ENCODE measurements around the gene NYAP2. TPM values are rescaled to one million over a fixed set of nuclear protein-coding genes. Genes with fewer than 3 reads are reported as not detected.

Gene NYAP2
- total RNA-seq, 2 experiments from 2014 or later = 0.06 TPM; not detected in 1

DNA sequence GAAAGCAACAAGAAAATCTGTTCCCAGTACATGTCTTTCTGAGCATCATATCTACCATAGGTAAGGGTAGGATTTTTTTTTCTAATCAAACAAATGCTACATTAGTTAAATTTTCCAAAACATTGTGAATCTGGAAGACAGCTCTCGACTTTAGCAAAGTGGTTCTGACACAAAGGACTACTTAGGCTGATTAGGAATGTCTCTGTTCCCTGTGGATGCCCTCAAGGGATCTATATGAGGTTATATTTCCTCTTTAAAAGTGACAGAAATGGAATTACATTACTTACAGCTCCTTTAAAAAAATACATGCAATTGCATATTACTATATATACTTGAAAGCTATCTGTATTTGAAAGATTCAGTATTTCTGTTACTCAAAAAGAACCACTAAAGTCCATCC is 15.4 kb downstream of the NYAP2 start:
- H3K27ac Mint-ChIP-seq = no peak overlapping the region
- no peaks in the 10 kb centered on the region for H3K9me3 Mint-ChIP-seq
- no peak overlapping the region for H3K4me3 Mint-ChIP-seq
- no peaks in the 10 kb centered on the region for H3K4me1 Mint-ChIP-seq
- H3K36me3 Mint-ChIP-seq = no peaks in the 10 kb centered on the region
- H3K27me3 Mint-ChIP-seq = peaks cover 11% of the 10 kb centered on the region
- DNase-seq = no peak

DNA sequence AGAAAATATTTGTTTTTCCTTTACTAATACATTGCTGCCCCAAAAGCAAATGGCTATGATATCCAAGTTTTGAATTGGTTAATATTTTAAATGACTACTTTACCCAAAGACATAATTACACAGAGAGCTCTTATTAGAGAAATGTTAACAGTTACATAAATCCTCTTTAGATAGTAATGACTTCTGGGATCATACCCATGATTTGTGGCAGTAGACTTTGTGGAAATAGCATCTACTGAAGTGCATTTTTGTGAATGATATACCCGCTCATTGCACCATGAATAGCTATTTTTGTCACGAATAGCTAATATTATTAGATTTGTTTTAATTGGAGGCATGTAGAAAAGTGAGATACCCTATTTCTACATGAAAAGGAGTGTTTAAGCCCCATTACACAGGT is 15.8 kb downstream of the NYAP2 start:
- Mint-ChIP-seq H3K36me3 (no peaks in the 10 kb centered on the region), H3K4me1 (no peaks in the 10 kb centered on the region), H3K27ac (no peak overlapping the region), H3K27me3 (peaks cover 11% of the 10 kb centered on the region), H3K9me3 (no peaks in the 10 kb centered on the region), H3K4me3 (no peak overlapping the region)
- DNase-seq = no peak

DNA sequence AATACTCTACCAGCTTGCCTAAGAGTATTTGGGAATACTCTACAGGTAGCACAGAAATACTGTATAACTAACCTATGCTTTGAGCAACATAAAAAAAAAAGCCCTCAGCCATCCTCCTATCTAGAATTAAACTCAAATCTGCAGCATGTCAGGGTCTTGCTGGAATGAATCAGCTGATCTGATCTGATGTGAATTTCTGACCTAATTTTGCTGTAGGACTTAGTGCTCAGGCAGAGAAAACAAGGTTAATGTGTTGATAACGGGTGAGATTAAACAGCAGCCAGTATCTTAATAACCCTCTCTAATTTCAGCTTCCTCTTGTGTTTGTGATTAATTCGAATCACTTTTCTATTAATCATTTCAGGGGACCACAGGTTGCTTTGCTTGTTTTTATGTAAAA is 16.3 kb downstream of the NYAP2 start:
- H3K27ac Mint-ChIP-seq = no peak overlapping the region
- no peak for DNase-seq
- no peaks in the 10 kb centered on the region for H3K9me3 Mint-ChIP-seq
- H3K36me3 Mint-ChIP-seq = no peaks in the 10 kb centered on the region
- H3K27me3 Mint-ChIP-seq = peaks cover 11% of the 10 kb centered on the region
- H3K4me3 Mint-ChIP-seq = no peak overlapping the region
- H3K4me1 Mint-ChIP-seq = no peaks in the 10 kb centered on the region

DNA sequence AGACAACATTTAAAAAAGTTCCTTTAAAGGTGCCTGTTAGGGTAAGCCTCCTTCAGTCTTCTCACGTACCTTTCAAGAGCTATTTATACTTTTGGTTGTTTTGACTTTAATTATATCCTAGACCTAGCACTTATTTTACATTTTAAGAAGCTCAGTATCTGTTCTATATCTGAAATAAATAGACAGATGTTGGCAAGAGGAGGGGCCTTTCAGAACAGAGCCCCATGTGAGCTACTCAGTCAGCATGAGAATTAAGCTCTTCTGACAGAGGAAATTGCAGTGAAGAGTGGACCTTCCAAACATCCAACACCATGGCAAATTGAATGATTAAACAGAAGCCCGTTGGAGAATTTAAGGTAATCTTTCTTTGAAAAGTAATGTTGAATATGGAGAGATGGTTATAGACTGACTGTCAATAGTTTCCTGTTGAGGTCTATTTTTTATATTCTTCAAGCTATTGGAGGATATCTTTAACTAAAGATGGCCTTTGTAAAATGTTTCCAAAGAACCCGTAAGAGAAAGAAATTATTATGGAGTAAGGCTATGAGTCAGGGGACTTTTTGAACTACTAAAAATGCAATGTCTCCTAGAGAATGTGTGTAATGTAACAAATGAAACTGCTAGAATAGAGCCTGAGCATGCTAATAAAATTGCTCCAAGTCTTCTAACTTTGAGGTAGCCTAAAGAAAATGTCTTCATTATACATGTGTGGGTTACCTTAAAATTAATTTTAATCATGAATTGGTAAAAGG is 17.3 kb downstream of the NYAP2 start:
- peaks cover 3% of the 10 kb centered on the region for H3K27me3 Mint-ChIP-seq
- H3K36me3 Mint-ChIP-seq = no peaks in the 10 kb centered on the region
- H3K4me3 Mint-ChIP-seq = no peak overlapping the region
- no peaks in the 10 kb centered on the region for H3K9me3 Mint-ChIP-seq
- no peak for DNase-seq
- H3K27ac Mint-ChIP-seq = no peak overlapping the region
- no peaks in the 10 kb centered on the region for H3K4me1 Mint-ChIP-seq

- no peaks in the 10 kb centered on the region for H3K4me1 Mint-ChIP-seq
- DNase-seq = no peak
- H3K36me3 Mint-ChIP-seq = no peaks in the 10 kb centered on the region
- no peak overlapping the region for H3K27ac Mint-ChIP-seq
- no peaks in the 10 kb centered on the region for H3K9me3 Mint-ChIP-seq
- H3K4me3 Mint-ChIP-seq = no peak overlapping the region
- peaks cover 3% of the 10 kb centered on the region for H3K27me3 Mint-ChIP-seq
Measured at GRCh38 chr2:225419033-225419432, 19.5 kb downstream of the NYAP2 start.

DNA sequence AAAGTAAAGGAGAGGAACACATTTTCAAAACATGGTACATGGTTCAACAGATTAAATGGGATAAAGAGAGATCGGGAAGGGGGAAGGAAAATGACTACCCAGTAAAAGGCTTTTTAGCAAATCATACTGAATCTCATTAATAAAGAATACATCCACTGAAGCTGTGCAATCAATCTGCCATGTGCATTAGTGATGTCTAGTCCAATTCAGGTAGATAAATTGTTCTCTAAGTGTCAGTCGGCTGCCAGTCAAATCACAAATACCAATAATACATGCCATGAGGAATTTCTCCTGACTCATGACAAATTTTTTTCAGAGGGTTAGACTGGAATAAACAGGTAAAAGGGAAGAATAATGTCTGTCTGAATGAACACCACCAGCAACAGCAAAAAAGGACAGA is 22.6 kb downstream of the NYAP2 start:
- Mint-ChIP-seq H3K36me3 (no peaks in the 10 kb centered on the region), H3K27me3 (peaks cover 7% of the 10 kb centered on the region), H3K9me3 (no peaks in the 10 kb centered on the region), H3K4me1 (no peaks in the 10 kb centered on the region), H3K27ac (no peak overlapping the region), H3K4me3 (no peak overlapping the region)
- no peak for DNase-seq

GRCh38 chr2:225425284-225425683 is 25.8 kb downstream of the NYAP2 start:
- Mint-ChIP-seq H3K9me3 (no peaks in the 10 kb centered on the region), H3K27me3 (peaks cover 11% of the 10 kb centered on the region), H3K4me3 (no peak overlapping the region), H3K27ac (no peak overlapping the region), H3K36me3 (no peaks in the 10 kb centered on the region), H3K4me1 (no peaks in the 10 kb centered on the region)
- DNase-seq = no peak

DNA sequence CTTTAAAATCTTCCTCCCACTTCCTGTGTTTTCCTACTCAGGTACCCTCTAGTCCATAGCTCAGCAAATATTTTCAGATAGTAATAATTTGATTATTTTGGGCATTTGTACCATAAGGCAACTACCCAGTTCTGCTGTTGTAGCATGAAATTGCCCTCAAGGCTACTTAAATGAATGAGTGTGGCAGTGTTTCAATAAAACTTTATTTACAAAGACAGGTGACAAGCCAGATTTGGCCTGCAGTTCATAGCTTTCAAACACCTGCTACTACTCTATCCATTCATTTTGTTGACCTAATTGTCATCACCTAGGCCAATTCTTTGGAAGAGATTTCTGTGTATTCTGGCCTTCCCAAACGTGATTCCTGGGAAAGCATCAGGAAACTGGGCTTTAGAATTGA is 28.9 kb downstream of the NYAP2 start:
- Mint-ChIP-seq H3K27me3 (peaks cover 11% of the 10 kb centered on the region), H3K36me3 (no peaks in the 10 kb centered on the region), H3K4me3 (no peak overlapping the region), H3K27ac (no peak overlapping the region), H3K9me3 (no peaks in the 10 kb centered on the region), H3K4me1 (no peaks in the 10 kb centered on the region)
- no peak for DNase-seq

DNA sequence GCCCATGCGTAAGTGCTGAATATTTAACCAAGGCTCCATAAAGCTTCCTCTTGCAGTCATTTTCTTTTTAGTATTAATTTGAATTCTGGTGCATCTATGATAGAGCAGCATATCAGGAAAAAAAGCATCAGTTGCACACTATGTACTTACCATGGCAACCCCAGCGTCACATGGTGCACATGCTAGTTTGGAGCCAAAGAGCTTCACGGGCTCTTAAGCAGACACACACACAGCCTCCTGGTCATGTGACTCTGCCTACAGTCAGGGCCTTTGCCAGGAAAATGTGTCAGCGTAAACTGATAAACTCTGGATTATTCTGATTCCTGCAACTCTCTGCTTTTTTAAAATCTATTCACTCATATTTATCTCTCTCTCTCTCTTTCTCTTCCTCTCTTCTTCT is 30.2 kb downstream of the NYAP2 start:
- no peaks in the 10 kb centered on the region for H3K36me3 Mint-ChIP-seq
- no peak for DNase-seq
- H3K27me3 Mint-ChIP-seq = peaks cover 11% of the 10 kb centered on the region
- no peak overlapping the region for H3K4me3 Mint-ChIP-seq
- H3K9me3 Mint-ChIP-seq = no peaks in the 10 kb centered on the region
- H3K27ac Mint-ChIP-seq = no peak overlapping the region
- no peaks in the 10 kb centered on the region for H3K4me1 Mint-ChIP-seq

- no peak for DNase-seq
- Mint-ChIP-seq H3K4me1 (no peaks in the 10 kb centered on the region), H3K36me3 (no peaks in the 10 kb centered on the region), H3K9me3 (no peaks in the 10 kb centered on the region), H3K4me3 (no peak overlapping the region), H3K27ac (no peak overlapping the region), H3K27me3 (peaks cover 5% of the 10 kb centered on the region)
Measured at GRCh38 chr2:225431105-225431863, 31.8 kb downstream of the NYAP2 start.

GRCh38 chr2:225434014-225434413 is 34.5 kb downstream of the NYAP2 start:
- DNase-seq = no peak
- Mint-ChIP-seq H3K36me3 (no peaks in the 10 kb centered on the region), H3K4me3 (no peak overlapping the region), H3K9me3 (no peaks in the 10 kb centered on the region), H3K4me1 (no peaks in the 10 kb centered on the region), H3K27ac (no peak overlapping the region), H3K27me3 (peaks cover 4% of the 10 kb centered on the region)

DNA sequence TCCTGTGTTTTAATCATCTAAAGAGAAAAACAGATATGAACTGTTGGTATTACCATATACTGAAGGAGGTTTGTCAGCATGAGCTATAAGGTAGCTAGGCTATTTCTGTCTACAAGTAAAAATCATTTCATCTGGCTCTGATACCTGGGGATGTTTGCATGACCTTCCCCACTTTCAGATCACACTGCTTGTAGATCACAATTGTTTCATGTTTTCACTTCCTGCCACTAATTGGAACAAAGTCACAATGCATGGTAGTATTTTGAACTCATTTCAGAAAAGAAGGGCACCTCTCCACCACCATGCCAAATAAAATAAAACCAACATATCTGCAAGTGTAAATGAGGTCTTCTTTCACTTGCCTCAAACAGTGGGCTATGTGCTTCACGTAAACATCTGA is 37.8 kb downstream of the NYAP2 start:
- no peaks in the 10 kb centered on the region for H3K9me3 Mint-ChIP-seq
- no peak overlapping the region for H3K27ac Mint-ChIP-seq
- no peaks in the 10 kb centered on the region for H3K4me1 Mint-ChIP-seq
- H3K27me3 Mint-ChIP-seq = peaks cover 9% of the 10 kb centered on the region
- H3K4me3 Mint-ChIP-seq = no peak overlapping the region
- H3K36me3 Mint-ChIP-seq = no peaks in the 10 kb centered on the region
- no peak for DNase-seq

DNA sequence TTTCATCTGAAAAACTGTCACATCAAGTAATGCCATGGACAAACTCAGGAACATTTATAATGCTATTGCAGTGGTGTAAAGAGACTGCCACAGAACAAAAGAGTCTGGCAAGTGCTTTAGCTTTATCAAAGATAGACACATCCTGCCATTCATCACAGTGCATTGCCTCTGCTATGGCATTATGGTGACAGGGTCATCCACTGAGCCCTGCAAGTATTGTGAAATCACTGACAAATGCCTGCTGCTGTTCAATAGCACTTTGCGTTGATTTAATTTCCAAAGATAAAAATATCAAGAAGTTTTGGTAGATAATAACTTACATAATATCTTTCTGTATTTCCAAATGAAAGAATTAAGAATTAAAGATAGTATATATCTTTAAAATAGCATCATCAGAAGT is 38.7 kb downstream of the NYAP2 start:
- no peaks in the 10 kb centered on the region for H3K9me3 Mint-ChIP-seq
- no peaks in the 10 kb centered on the region for H3K36me3 Mint-ChIP-seq
- no peaks in the 10 kb centered on the region for H3K4me1 Mint-ChIP-seq
- H3K27ac Mint-ChIP-seq = no peak overlapping the region
- no peak overlapping the region for H3K4me3 Mint-ChIP-seq
- H3K27me3 Mint-ChIP-seq = peaks cover 9% of the 10 kb centered on the region
- DNase-seq = no peak

DNA sequence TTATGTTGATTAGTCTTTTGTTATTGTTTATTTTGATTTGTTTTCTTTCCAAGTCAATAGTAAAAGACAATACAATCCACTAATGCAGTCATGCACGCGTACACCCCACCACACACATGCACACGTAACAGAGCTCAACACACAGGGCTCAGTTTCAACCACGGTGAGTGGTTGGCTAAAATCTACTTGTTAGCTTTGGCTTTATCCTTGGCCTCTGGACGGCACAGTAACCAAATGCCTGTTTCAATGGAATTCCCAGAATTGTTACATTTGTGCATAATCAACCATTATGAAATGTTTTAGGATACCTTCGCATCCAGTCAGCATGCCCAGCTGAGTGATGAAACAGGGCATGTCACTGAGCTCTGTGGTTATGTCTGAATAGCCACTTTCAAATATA is 53.2 kb downstream of the NYAP2 start:
- Mint-ChIP-seq H3K4me1 (no peaks in the 10 kb centered on the region), H3K4me3 (no peak overlapping the region), H3K9me3 (no peaks in the 10 kb centered on the region), H3K36me3 (no peaks in the 10 kb centered on the region), H3K27ac (no peak overlapping the region), H3K27me3 (no peaks in the 10 kb centered on the region)
- no peak for DNase-seq

DNA sequence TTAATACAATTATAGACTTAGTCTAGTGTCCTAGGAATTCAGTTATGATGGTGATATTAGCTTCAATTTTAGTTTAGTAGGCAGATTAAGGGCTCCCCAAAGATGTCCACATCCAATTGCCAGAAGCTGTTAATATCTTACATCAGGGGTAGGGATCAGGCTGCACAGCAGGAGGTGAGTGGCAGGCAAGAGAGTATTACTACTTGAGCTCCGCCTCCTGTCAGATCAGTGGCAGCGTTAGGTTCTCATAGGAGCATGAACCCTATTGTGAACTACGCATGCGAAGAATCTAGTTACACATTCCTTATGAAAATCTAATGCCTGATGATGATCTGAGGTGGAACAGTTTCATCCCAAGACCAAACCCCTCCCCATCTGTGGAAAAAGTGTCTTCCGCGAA is 54.9 kb downstream of the NYAP2 start:
- H3K36me3 Mint-ChIP-seq = no peaks in the 10 kb centered on the region
- no peak overlapping the region for H3K4me3 Mint-ChIP-seq
- DNase-seq = no peak
- no peaks in the 10 kb centered on the region for H3K4me1 Mint-ChIP-seq
- H3K27ac Mint-ChIP-seq = no peak overlapping the region
- H3K9me3 Mint-ChIP-seq = no peaks in the 10 kb centered on the region
- no peaks in the 10 kb centered on the region for H3K27me3 Mint-ChIP-seq
